GM18502 (cell line): ENCODE results near the gene ITPKB.
A peak's percentile ranks its signal among the peaks of the same experiment; 100 is the strongest.
"Not testable (repeated sequence)": the region's sequence is repeated elsewhere in the genome, so short reads cannot be mapped to it uniquely, and the experiment has no call there.

Source experiments
- ATAC-seq: cut with Tn5 transposase; IDR thresholded peaks from one replicate; pipeline ENCODE4 v1.9.1; 2021; ENCODE audit warnings: mild to moderate bottlenecking; ENCODE audit not compliant: unreplicated experiment, poor library complexity

ITPKB gene

DNA sequence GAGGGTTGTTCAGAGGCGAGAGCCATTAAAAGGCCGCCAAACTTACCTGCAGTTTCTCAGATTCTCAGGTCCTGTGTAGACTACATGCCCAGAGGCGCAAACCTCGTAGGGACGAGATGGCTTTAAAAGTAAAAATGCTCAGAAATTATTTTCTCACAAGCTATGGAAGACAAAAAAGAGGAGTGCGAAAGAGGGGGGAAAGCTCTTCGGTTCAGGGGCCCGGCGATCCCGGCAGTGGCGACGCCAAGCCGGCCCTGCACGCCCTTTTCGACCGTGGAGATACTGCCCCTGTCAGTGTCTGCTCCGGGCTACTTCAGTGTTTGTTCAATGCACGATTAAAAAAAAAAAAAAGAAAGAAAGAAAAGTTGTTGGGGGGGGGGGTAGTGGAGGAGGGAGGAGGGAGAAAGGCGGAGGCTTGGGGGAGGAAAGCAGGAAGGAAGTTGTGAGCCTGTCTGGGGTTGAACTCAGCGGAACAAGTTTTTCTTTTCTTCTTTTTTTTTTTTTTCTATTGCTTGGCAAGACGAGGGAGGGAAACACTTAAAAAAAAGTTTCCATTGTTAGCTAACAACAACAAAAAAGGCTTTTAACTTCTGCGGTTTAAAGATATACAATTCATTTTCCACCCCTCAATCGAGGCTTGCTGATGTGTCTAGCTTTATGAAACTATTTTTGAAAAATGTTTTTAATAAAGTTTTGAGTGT lies at the start of gene ITPKB:
Gene ITPKB, minus strand, starts transcription at position 288 of the 701 bp plus-strand sequence. CDS start 1,824 bp downstream, outside the sequence.
- no peak for ATAC-seq

DNA sequence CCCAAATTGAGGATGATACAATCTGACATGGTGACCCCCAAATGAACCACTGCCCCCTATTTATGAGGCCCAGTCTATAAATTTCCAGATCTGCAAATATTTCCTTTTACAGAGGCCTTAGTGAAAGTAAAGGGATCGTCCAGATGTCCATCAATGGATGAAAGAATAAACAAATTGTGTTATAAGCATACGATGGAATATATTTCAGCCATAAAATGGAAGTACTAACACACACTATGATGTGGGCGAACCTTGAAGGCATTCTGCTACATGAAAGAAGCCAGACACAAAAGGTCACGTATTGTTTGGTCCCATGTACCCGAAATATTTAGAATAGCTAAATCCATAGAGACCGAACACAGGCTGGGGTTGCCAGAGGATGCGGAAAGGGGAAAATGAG lies 48.6 kb upstream of the ITPKB start:
- no peak for ATAC-seq

DNA sequence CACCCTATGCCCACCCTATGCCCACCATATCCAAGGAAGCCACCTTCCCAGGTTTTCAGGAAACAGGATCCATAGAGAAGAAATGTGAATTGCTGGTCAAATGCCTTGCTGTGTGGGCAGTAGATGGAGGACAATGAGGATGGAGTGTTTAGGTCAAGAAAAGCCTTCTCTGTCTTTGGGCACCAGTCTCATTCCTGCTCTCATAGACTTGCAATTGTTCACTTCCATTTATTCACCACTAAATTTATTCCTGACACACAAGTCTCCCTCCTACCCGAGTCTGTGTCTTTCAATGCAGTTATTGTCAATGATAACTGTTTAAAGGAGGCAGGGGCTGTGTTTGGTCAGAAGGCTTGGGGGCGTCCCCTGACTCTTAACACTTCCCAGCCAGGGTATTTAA lies 48.0 kb upstream of the ITPKB start:
- ATAC-seq: no peak

DNA sequence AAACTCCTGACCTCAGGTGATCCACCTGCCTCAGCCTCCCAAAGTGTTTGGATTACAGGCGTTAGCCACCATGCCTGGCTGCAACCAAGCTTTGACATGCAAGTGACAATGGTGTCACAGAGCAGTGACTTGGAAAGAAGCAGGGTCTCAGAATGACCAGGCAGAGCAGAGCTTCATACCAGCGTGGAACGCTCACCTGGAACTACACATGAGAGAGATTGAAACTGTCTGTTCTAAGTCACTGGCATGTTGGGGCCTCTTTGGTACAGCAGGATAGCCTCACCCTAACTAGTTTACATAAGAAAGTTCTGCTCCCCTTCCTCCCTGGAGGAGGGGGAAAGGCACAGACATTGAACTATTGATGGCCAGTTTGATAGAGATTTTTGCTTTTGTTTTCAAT lies 47.5 kb upstream of the ITPKB start:
- ATAC-seq: peak; percentile 95

DNA sequence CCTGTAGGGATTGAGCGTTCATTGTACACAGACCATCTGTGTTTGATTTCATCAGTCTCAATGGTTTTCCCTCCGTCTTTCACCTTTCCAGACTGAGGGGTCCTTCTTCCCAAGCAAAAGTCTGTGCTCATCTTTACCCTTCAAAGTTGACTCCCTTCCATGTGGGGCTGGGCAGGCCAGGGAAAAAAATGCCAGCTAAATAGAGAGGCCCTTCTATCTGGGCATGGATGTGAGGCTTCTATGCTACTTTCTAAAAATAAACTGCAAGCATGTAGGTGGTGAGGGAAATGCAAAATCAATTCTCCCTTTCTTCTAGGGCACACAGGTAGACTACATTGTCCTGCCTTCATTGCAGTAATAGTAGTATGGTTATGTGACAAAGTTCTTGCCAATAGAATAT lies 46.7 kb upstream of the ITPKB start:
- no peak for ATAC-seq

DNA sequence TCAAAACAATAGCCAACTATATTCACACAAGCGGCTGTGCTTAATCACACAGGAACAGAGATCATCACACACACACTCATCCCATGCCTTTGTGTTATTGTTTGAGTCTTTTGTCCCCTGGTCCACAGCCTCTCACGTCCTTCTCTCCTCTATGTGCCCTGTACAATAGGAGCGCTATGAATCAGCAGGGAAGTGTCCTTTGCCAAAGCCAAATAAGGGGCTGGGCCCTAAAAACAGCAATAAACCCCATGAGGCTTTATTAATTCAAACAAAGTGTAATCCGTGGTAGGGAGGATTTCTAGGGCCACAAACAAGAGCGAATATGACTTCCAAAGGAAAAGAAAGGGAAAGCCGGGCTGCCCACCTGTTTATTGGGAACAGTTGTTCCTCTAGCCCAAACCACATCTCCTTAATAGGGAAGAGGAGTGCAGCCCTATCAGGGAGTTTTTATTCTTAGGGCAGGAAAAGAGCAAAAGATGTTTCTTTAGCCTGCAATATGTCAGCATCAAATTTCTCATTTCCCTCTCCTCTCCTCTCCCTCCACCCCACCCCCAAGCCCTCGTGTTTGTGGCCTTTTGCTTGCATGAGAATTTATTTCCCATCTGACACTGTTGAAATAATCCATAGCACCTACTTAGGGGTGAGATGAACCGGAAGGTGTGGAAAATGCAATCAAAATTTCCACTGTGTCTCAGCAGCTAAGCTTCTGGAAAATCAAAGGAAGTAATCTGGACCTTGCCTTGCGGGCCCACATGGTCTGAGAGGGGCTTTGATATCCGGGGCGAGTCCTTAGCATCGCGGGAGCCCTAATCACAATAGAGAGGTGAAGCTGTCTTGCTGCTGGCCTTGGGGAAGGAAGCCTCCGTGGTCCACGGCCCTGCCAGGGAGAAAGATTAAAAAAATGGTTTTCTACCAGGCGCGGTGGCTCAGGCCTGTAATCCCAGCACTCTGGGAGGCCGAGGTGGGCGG lies 45.3 kb upstream of the ITPKB start:
- ATAC-seq: no peak

DNA sequence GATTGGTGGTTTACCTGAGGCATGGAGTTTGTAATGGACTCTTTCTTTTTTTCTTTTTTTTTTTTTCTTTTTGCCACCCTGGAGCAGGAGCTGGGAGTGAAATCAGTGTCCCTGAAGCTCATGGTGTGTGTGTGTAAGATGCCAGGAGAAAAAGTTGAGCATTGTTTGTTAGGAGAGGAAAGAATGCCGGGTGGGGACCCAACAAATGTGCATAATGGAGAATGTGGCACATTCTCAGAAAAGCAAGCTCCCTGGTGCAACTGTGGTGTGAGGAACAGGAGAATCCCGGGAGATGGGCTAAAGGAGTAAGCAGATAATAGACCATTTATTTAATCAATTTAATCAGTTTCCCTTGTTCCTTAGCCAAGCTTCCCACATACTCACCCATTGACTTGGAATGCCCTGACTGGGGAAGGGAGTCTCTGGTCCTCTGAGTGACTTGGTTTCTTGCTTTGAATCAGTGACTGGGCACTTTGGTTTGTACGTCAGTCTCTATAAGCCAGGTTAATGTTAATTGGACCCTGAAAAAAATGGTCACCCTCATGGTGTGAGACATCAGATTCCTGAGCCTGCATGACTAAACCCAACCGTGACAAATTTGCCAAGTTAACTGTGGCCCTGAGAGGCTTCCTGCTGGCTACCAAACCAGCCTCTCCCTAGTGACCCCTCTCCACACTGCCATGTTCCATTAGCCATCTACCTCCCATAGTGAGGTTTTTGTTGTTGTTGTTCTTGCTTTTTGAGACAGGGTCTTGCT lies 43.9 kb upstream of the ITPKB start:
- no peak for ATAC-seq

DNA sequence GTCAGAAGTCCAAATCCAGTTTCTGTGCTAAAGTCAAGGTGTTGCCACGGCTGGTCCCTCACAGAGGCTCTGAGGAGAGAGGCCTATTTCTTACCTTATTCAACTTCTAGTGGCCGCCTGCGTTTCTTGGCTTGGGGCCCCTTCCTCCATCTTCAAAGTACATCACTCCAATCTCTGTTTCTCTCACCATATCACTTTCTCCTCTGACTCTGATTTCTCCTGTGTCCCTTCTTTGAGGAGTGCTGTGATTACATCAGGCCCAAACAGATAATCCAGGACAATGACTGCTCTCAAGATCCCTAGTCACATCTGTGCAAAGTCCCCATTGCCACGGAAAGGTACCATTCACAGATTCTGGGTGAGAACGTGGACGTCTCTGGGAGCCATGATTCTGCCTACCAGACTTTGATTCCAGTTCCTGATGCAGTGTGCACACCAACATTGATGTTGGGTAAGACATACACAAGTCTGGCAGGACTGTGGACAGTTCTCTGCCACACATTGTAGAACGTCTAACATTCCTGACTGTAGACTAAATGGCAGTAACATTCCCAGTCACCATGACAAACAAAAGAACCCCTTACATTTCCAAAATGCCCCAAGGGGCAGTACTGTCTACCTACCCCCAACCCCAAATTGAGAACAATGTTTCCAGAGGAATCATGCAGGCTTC lies 43.0 kb upstream of the ITPKB start:
- no peak for ATAC-seq

DNA sequence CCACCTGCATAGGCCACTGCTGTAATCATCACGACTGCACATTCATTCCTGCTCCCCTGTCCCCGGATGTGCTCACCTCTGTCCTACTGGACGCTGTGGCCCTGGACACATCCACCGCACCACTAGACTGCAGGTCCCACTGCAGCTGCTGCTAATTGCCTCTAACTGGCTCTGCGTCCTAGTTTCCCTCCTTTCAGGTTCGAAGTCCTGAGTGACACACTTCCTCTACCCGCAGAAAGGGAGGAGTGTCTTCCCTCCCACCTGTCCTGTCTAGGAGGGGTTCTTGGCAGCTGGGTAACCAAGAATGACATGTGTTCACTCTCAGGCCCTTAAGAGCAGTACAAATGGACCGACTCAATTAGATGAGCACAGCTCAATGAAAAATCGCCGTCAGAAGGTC lies 40.5 kb upstream of the ITPKB start:
- no peak for ATAC-seq

DNA sequence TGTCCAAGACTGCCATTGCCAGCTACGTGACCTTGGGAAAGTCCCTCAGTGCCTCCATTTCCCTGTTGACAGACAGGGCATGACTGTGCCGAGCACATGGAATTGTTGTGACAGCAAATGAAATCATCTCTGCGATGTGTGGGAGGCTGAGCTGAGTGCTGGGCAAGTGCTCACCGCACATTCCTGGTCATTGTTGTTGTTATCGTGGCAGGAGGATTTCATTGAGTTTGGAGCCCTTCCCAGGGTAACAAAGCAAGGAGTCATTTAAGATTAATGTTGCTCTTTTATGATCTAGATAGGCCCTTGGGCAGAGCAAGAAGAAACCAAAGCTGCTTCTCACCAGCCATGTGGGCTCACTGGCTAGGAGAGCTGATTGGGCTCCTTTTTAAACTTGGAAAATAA lies 39.6 kb upstream of the ITPKB start:
- ATAC-seq: no peak

DNA sequence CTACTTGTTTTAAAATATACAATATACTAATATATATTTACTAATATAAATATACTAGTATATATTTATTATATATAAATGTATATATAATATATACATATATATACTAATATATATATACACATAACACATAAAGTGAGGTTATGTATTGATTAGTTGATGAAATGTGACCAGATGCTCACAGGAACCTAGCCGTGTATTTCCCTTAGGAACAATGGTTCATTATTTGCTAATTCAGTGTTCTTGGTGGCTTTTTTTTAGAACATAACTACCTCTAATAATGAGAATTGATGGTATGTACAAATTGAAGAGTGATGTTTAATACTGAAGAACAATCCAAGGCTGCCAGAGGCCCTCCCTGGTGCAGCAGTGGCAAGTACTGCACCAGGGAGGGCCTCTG lies 37.9 kb upstream of the ITPKB start:
- no peak for ATAC-seq

DNA sequence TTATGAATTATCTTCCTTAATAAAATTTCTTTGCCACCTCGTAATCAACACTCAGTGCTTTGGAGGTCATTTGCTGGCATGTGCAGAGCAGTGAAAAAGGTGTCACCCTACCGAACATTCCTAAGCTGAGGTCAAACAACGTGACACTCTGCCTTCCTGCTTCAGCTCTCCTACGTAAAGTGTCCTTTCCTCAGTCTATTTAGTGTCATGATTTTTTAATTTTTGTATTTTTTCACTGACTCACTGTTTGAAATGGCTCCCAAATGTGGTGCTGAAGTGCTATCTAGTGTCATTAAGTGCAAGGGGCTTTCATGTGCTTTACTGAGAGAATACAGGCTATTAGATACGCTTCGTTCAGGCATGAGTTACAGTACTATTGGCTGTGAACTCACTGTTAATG lies 37.0 kb upstream of the ITPKB start:
- ATAC-seq: no peak

DNA sequence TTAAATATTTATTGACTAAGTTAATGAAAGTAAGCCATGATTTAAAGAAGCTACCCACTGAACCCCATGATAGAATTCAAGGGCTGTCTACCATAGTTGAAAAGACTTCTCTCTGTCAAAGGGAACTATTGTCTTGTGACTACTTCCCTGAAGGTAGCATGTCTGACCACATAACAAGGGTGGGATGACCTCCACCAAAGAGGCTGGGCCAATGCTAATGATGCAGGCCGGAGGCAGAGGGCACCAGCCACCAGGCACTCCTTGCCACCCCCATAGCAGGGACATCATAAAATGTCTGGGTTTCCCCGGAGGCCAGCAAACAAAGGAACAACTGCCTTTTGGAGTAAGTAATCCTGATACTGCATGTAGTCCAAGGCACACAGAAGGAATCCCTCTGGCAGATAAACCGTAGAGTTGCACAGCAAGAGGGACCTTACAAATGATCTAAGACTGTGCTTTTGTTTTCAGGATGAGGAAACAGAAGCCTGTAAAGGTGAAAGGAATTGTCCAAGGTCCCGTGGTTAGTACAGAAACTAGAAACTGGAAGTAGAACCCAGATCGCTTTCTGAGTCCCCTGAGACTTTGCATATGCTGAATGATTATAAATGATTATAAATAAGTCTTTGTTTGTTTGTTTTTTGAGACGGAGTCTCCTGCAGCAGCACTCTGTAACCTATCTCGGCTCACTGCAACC lies 33.5 kb upstream of the ITPKB start:
- peak; percentile 94 for ATAC-seq

DNA sequence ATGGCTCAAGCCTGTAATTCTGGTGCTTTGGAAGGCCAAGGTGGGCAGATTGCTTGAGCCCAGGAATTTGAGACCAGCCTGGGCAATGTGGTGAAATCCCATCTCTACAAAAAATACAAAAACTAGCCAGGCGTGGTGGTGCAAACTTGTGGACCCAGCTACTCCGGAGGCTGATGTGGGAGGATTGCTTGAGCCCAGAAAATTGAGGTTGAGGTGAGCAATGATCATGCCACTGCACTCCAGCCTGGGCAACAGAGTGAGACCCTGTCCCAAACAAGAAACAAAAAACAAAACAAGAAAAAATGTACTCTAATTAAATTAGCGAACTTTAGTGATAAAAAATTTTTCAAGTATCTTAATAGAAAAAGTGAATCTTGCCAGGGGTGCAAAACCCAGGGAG lies 28.1 kb upstream of the ITPKB start:
- not testable (repeated sequence) for ATAC-seq

DNA sequence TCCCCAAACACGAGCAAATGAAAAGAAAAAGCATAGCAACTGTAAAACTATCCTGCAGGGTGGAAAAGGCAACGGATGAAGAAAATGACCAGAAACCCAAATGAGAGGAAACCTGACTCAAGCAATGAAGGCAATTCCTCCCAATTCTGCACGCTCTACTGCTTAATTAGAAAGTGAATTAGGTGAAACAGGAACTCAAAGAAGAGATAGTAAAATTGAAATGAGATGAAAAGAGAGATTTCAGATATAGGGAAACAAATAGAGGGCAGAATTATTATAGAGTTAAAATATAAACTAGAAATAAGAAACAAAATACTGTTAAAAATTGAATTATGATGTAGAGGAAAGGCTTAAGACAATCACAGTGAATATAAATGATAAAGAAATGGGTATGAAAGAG lies 27.5 kb upstream of the ITPKB start:
- no peak for ATAC-seq

DNA sequence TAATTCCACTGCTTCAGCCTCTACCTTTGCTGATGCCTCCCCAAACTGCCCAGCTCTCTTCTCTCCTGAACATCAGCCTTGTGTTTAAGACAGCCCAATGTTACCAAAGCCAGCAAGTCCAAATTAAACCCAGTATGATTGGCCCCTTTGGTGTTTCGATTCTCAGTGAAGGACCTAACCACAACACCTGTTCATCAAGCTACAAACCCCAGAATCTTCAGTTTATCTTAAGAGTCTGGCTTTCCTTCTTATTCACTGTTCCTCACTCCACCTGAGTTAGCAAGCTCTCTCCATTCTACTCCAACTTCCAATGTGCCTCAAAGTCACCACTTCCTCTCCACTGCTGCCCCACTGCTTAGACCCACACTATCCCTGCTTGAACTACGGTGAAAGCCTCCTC lies 25.5 kb upstream of the ITPKB start:
- ATAC-seq: peak; percentile 92

DNA sequence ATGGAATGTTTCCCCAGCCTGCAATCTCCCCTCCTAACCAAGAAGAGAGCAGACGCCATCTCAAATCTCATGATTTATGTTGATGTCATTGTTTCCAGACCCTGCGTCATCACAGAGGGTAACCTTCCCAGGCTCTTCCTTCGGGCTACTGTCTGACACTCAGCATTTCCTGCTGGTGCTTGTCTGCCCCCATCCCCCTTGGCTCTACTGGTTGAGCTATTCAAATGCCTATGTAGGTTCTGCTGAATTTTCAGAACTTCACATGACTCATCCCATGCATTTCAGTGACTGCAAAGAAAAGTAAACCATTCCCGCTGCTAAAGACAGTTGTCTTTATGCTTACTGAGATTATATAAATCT lies 24.8 kb upstream of the ITPKB start:
- ATAC-seq: no peak

DNA sequence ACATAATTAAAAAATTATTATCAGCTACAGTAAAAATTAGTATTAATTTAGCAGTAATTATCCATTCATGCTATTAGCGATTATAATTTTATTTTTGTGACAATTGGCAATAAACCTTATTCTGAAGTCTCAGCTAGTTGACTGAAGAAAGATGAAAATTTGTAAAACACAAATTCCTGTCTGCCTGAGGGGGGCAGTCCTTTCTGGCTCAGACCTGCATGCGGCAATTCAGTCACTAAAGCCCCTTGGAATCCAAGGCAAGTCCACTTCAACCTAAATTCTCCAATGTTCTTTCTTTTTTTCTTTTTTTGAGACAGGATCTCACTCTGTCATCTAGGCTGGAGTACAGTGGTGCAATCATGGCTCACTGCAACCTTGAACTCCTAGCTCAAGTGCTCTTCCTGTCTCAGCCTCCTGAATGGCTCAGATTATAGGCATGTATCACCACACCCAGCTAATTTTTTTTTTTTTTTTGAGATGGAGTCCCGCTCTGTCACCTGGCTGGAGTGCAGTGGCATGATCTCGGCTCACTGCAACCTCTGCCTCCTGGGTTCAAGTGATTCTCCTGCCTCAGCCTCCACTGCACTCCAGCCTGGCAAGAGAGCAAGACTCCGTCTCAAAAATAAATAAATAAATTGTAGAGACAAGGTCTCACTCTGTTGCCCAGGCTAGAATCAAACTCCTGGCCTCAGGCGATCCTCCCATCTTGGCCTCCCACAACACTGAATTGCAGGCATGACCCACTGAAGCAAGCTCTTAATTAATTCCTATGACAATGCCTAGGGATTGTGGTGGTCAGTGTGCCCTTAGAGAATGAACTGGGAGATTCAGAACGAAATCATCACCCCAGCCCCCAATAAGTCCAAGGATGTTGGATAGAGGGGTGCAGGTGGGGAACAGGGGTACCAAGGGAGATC lies 24.2 kb upstream of the ITPKB start:
- ATAC-seq: no peak

DNA sequence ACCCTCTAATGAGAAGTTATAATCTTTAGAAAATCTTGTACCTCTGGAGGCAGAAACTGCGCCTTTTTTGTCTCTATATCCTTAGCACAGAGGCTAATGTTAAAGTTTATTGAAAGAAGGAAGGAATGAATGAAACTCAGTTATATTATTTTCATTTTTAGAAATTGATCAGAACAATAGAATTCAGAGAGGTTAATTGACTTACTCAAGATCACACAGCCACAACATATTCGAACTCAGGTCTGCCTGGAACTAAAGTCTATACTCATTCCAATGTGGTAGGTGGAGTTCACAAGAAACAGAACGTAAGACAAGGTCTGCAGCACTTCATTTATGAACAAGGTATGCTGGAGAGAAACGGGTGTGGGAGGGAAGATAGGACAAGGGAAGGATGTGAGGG lies 23.0 kb upstream of the ITPKB start:
- no peak for ATAC-seq
